T-helper 9 cell (primary cell): ENCODE results near the gene AGFG2.

Source experiments
- DNase-seq: peaks from one replicate; pipeline ENCODE4 v3.0.0-alpha.2; 2020

Gene AGFG2

GRCh38 chr7:100613412-100614175 lies 74.6 kb downstream of the AGFG2 start:
- DNase-seq = no peak

DNA sequence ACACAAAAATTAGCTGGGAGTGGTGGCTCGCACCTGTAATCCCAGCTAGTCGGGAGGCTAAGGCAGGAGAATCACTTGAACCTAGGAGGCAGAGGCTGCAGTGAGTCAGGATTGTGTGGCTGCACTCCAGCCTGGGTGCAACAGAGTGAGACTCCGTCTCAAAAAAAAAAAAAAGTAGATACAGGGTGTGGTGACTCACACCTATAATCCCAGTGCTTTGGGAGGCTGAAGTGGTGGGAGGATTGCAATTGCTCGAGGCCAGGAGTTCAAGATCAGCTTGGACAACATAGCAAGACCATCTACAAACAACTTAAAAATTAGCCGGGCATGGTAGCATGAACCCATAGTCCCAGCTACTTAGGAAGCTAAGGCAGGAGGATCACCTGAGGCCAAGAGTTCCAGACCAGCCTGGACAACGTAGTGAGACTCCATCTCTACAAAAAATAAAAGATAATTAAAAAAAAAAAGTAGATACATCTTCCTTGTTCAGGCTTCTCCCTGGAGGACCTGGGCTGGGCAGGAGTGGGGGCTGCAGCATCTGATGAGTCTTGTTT lies 75.4 kb downstream of the AGFG2 start:
- DNase-seq = no peak
